Endothelial cell of umbilical vein (primary cell): Measurements from ENCODE around the gene GLCE. TPM values are rescaled to one million over a fixed set of nuclear protein-coding genes. Genes with fewer than 3 reads are reported as not detected.

Source experiments
- BruUV-seq: library from RNA; stranded (reverse); fragments of 400-500 nt; replicated peaks from 2 replicates; lab custom pipeline; 2021; lab: Mats Ljungman, UMichigan
- CTCF ChIA-PET: fragments of 300-600, 350-600 bp; sonication (Branson Sonifier 250); formaldehyde crosslinking; loops from one replicate; lab custom pipeline; 2021; ENCODE audit warnings: antibody characterized with exemption, inconsistent platforms; lab: Charles Lee
- POLR2A ChIA-PET: fragments of 300-600, 350-600 bp; sonication (Branson Sonifier 250); formaldehyde crosslinking; loops from one replicate; lab custom pipeline; 2021; ENCODE audit warnings: antibody characterized with exemption, inconsistent platforms; lab: Charles Lee
- DNase-seq: peaks from one replicate; pipeline ENCODE4 v3.0.0-alpha.2; 2011; ENCODE audit warnings: low read depth, low spot score
- FAIRE-seq: peaks from 2 replicates; lab custom pipeline; 2011; peaks lifted over from hg19 to GRCh38; lab: Jason Lieb, UNC
- H2AFZ ChIP-seq: 2 replicates; pipeline ENCODE4 v1.6.0; 2012; ENCODE audit warnings: low read depth, low read length, control low read depth, inconsistent platforms
- H3K27ac ChIP-seq: 2 replicates; pipeline ENCODE4 v1.5.1; 2011; ENCODE audit warnings: low read depth, mild to moderate bottlenecking, control low read depth, low read length, moderate library complexity; ENCODE audit not compliant: insufficient read depth
- H3K27me3 ChIP-seq, 2 experiments: 2 replicates each; pipeline versions ENCODE4 v1.6.0 to v1.6.1; 2011; ENCODE audit warnings: low read length in 2 of 2, mixed read lengths in 1 of 2; ENCODE audit not compliant: control insufficient read depth in 2 of 2, insufficient read depth in 2 of 2
- H3K36me3 ChIP-seq, 2 experiments: 2 replicates in 1 of 2; 3 replicates in 1 of 2; pipeline ENCODE4 v1.5.1; 2011; ENCODE audit warnings: low read length in 2 of 2, mild to moderate bottlenecking in 1 of 2, moderate library complexity in 1 of 2; ENCODE audit not compliant: control insufficient read depth in 2 of 2, insufficient read depth in 2 of 2; ENCODE audit errors: extremely low read depth in 1 of 2
- H3K4me1 ChIP-seq: 3 replicates; pipeline ENCODE4 v1.5.1; 2011; ENCODE audit warnings: mild to moderate bottlenecking, low read length; ENCODE audit not compliant: control insufficient read depth, insufficient read depth; ENCODE audit errors: extremely low read depth
- H3K4me2 ChIP-seq: 2 replicates; pipeline ENCODE4 v1.6.1; 2011; ENCODE audit warnings: low read length, control low read depth, mixed read lengths; ENCODE audit not compliant: insufficient read depth
- H3K4me3 ChIP-seq, 3 experiments: fragments of 200-600 bp in 1 of 3; sonication (generic), shearing (Covaris generic) in 1 of 3; replicated peaks in 1 of 3; 2 replicates each; pipeline ENCODE4 v1.5.1; 2011 to 2016; ENCODE audit warnings: control low read depth in 3 of 3, low read length in 3 of 3, mild to moderate bottlenecking in 2 of 3, inconsistent platforms in 1 of 3, low read depth in 1 of 3, moderate library complexity in 1 of 3; ENCODE audit not compliant: insufficient read depth in 1 of 3
- H3K79me2 ChIP-seq: 2 replicates; pipeline ENCODE4 v1.6.0; 2012; ENCODE audit warnings: low read length, inconsistent platforms; ENCODE audit not compliant: control insufficient read depth, insufficient read depth
- H3K9ac ChIP-seq: replicated peaks from 2 replicates; pipeline ENCODE3; 2011; ENCODE audit warnings: low read length, control low read depth; ENCODE audit not compliant: insufficient read depth; ENCODE audit errors: extremely low read depth
- H3K9me1 ChIP-seq: replicated peaks from 3 replicates; pipeline ENCODE4 v1.6.0; 2011; ENCODE audit warnings: mild to moderate bottlenecking, low read length; ENCODE audit not compliant: control insufficient read depth, insufficient read depth; ENCODE audit errors: extremely low read depth
- H3K9me3 ChIP-seq: replicated peaks from 2 replicates; pipeline ENCODE4 v1.5.1; 2012; ENCODE audit warnings: low read length, inconsistent platforms; ENCODE audit not compliant: control insufficient read depth, insufficient read depth
- H4K20me1 ChIP-seq: replicated peaks from 2 replicates; pipeline ENCODE3; 2011; ENCODE audit warnings: mild to moderate bottlenecking, low read length; ENCODE audit not compliant: control insufficient read depth, insufficient read depth; ENCODE audit errors: extremely low read depth
- CTCF ChIP-seq, 2 donors: IDR thresholded peaks; 1 replicate in 1 of 2; 2 replicates in 1 of 2; pipeline ENCODE4 v1.5.1; 2011; ENCODE audit warnings: low read length in 2 of 2, mild to moderate bottlenecking in 2 of 2, moderate library complexity in 2 of 2, control low read depth in 1 of 2, inconsistent platforms in 1 of 2, low read depth in 1 of 2; ENCODE audit not compliant: insufficient read depth in 1 of 2; ENCODE audit errors: extremely low read depth in 1 of 2
- EZH2 ChIP-seq: IDR thresholded peaks from 2 replicates; pipeline ENCODE4 v1.6.1; 2012; ENCODE audit warnings: borderline replicate concordance, low read depth, mild to moderate bottlenecking, moderate library complexity, low read length, inconsistent platforms; ENCODE audit not compliant: severe bottlenecking
- FOS ChIP-seq: IDR thresholded peaks from 2 replicates; pipeline ENCODE4 v1.6.1; 2011; ENCODE audit warnings: mild to moderate bottlenecking, low read length, moderate library complexity, borderline replicate concordance; ENCODE audit not compliant: insufficient read depth
- GATA2 ChIP-seq: IDR thresholded peaks from 2 replicates; pipeline ENCODE4 v1.7.0; 2011; ENCODE audit warnings: low read depth, mild to moderate bottlenecking, moderate library complexity, mixed read lengths, low read length; ENCODE audit not compliant: insufficient read length, insufficient read depth
- JUN ChIP-seq: IDR thresholded peaks from 2 replicates; pipeline ENCODE4 v1.6.1; 2011; ENCODE audit warnings: borderline replicate concordance, low read depth; ENCODE audit not compliant: insufficient read length, insufficient read depth
- MAX ChIP-seq: IDR thresholded peaks from 2 replicates; pipeline ENCODE4 v1.6.1; 2011; ENCODE audit not compliant: insufficient read depth, insufficient read length
- MYC ChIP-seq: IDR thresholded peaks from one replicate; pipeline ENCODE4 v1.6.1; 2011; ENCODE audit warnings: mild to moderate bottlenecking, low read depth, low read length
- POLR2A ChIP-seq: IDR thresholded peaks from 2 replicates; pipeline ENCODE4 v1.6.1; 2012; ENCODE audit warnings: low read depth, mild to moderate bottlenecking, control low read depth, low read length
- POLR2AphosphoS5 ChIP-seq: IDR thresholded peaks from 2 replicates; pipeline ENCODE4 v1.6.1; 2012; ENCODE audit warnings: low read depth, mild to moderate bottlenecking, control low read depth, low read length, moderate library complexity; ENCODE audit not compliant: insufficient read depth
- dilution Hi-C: fragments of 300-500 bp; cut with MboI; formaldehyde crosslinking; loops from one replicate; pipeline ENCODE4 v1.15.0; 2019; ENCODE audit warnings: low sequenced_read_pairs; ENCODE audit not compliant: extremely low pct_ligation_motif_present
- intact Hi-C: fragments of 100-400 bp; cut with micrococcal nuclease; formaldehyde crosslinking; loops from one replicate; pipeline ENCODE4 v1.10.0; 2022
- polyA plus RNA-seq, 4 experiments: library from polyadenylated mRNA; depleted of rRNA in 3 of 4; stranded (reverse) in 3 of 4; unstranded in 1 of 4; fragments of >200 nt; gene quantifications; 2 replicates each; pipeline versions ENCODE4 v1.2.1 to v1.2.3, GENCODE V29; 2011 to 2012; ENCODE audit warnings: missing spikeins in 1 of 4
- total RNA-seq: library from RNA; stranded (reverse); gene quantifications from 2 replicates; pipeline ENCODE4 v1.2.3, GENCODE V29; 2021

Gene GLCE
- total and polyA plus RNA-seq, 2 donors (not counting 3 experiments of a cell fraction or from before 2014, with no cell fraction given): 48.1 to 86.6 TPM

- dilution Hi-C loops: no loop called here
- DNase-seq (no peak), FAIRE-seq (no peak)
- H3K27me3 ChIP-seq: no peaks in the 10 kb centered on the region
- CTCF ChIA-PET: interaction anchor here (1.2 kb wide), 1 partner anchor 274 kb away, joined by 3 read pairs; no protein-coding TSS in a partner anchor
- no peaks in the 10 kb centered on the region for H3K9me1 ChIP-seq
- H4K20me1 ChIP-seq: no peaks in the 10 kb centered on the region
- no peaks in the 10 kb centered on the region for H3K9me3 ChIP-seq
- H3K4me3 ChIP-seq: no peak overlapping the region
- no peak overlapping the region for H3K27ac ChIP-seq
- H2AFZ ChIP-seq: no peak overlapping the region
- intact Hi-C loops: no loop called here
- POLR2A ChIA-PET: no interaction called here
- H3K4me1 ChIP-seq: peaks cover 7% of the 10 kb centered on the region
- no peak overlapping the region for H3K9ac ChIP-seq
- TF ChIP-seq FOS (no peak), MYC (no peak), EZH2 (no peak), POLR2A (no peak), MAX (no peak), GATA2 (no peak), CTCF (IDR thresholded peaks at IDR 0.05; ENCODE audit: extremely low read depth in 1 of 2, insufficient read depth in 1 of 2, low read depth in 1 of 2, low read length in 2 of 2) (no peak), POLR2AphosphoS5 (no peak), JUN (no peak)
- H3K4me2 ChIP-seq: no peak overlapping the region
- no peaks in the 10 kb centered on the region for H3K79me2 ChIP-seq
- no TSS peak for BruUV-seq
- no peaks in the 10 kb centered on the region for H3K36me3 ChIP-seq
Measured at GRCh38 chr15:69307939-69308338, 147.5 kb downstream of the GLCE start.
